Measurements from ENCODE around the gene CD8B2. TPM values are rescaled to one million over a fixed set of nuclear protein-coding genes. Genes with fewer than 3 reads are reported as not detected.
"Not testable (repeated sequence)": the region's sequence is repeated elsewhere in the genome, so short reads cannot be mapped to it uniquely, and the experiment has no call there.

Gene CD8B2
- total RNA-seq, result not detected in 2 replicates

DNA sequence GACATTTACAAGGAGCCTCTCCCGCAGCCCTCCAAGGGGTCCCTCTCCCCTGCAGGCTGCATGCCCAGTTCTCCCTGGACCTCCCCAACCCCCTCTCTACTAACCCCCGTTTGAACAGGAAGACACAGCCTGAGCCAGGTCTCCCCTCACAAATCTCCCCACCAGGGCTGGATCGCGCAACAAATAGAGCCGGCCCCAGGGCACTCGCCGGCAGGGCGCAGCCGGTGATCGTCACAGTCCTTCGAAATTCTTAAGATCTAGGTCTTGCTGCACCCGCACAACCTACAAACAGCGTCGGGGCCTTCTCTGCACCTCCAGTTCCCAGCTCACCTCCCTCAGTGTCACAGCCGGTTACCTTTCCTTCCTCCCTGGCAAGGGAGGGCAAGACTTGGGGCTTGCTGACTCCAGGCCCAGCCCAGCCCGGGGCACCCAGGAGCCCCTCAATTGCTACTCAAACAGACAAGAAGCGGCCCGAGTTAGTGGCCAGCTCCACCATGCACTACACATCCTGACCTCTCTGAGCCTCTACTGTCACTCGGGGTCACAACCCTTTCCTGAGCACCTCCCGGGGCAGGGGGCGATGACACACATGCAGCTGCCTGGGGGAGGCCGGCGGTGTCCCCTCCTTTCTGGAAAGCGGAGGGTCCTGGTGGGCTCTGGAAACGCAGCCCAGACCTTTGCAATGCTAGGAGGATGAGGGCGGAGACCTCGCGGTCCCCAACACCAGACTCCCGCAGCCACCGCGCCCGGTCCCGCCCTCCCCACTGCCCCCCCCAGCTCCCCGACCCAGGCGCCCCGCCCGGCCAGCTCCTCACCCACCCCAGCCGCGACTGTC, at the start of gene CD8B2:
Gene CD8B2, plus strand, starts transcription at position 814 of the 835 bp plus-strand sequence. CDS start 63 bp downstream, outside the sequence.
- DNase-seq (ENCODE audit: low read depth in 2 of 2), result not testable (repeated sequence)

GRCh38 chr2:106461882-106462281, 25.3 kb upstream of the CD8B2 start:
- DNase-seq (ENCODE audit: low read depth in 2 of 2), result not testable (repeated sequence)

DNA sequence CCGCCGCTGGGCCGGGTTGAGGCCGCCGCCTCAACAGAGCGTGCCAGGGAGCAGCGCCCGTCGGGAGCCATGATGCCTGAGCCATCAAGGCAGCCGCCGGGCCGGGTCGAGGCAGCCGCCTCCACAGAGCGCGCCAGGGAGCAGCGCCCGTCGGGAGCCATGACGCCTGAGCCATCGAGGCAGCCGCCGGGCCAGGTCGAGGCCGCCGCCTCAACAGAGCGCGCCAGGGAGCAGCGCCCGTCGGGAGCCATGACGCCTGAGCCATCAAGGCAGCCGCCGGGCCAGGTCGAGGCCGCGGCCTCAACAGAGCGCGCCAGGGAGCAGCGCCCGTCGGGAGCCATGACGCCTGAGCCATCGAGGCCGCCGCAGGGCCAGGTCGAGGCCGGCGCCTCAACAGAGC, 19.6 kb upstream of the CD8B2 start:
- DNase-seq (ENCODE audit: low read depth in 2 of 2), result not testable (repeated sequence)

DNA sequence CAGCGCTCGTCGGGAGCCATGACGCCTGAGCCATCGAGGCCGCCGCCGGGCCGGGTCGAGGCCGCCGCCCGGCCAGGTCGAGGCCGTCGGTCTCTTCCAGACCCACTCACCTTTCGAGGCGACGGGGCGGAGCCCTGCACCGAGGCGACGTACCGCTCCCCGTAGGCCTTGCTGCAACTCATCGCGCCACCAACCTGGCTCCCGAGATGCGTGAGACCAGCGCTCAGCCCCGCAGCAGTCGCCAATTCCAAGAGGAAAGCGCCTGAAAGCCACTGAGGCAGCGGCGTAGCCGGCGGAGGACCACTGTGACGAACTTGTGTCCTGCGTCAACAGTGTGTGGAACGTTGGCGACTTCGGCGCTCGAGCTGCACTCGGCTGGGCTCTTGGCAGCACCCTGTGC, 19.1 kb upstream of the CD8B2 start, which contains the start of gene RGPD3:
Gene RGPD3, minus strand, starts transcription at position 307 of the 400 bp plus-strand sequence. Its CDS starts 125 bp downstream, at position 182.
- not testable (repeated sequence) for DNase-seq (ENCODE audit: low read depth in 2 of 2)

DNA sequence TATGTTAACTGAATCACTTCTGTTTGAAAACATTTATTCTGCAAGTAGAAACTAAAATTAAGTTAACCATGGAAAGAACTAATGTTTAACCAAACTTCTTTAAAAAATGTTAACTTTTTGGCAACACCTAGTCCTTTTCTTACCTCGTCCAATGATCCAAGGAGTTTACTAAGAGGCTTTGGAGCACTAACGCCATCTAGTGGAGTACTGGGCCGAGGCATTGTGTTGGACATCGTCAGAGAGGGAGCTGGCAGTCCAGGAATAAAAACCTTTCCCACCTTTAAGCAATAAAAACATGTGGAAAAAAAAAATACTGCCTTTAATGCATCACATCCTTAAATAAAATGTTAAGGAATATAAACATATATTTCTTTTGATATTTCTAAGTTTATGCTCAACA, 16.5 kb upstream of the CD8B2 start:
- not testable (repeated sequence) for DNase-seq (ENCODE audit: low read depth in 2 of 2)

GRCh38 chr2:106477647-106478046, 9.5 kb upstream of the CD8B2 start:
- DNase-seq (ENCODE audit: low read depth in 2 of 2), result not testable (repeated sequence)

DNA sequence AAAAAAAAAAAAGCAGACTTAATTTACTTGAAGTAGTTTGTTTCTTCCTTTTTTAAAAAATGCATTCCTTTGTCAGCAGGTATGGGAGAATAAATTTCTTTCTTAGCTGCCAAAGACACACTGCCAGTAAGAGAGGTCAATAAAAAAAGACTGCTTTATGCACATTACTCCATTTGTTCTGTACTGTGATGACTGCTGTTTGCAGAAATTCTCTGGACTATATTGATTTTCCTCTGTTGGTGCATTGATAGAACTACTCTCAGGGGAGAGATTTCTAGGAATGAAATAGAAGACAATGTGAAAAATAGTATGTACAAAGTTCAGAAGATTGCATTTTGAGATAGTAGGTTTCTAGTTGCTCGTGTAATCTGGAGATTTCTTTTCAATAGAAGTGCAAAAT, 7.6 kb upstream of the CD8B2 start:
- not testable (repeated sequence) for DNase-seq (ENCODE audit: low read depth in 2 of 2)

- not testable (repeated sequence) for DNase-seq (ENCODE audit: low read depth in 2 of 2)
These were observed 425 bp downstream of the CD8B2 start for GRCh38 chr2:106487386-106488191.

GRCh38 chr2:106489701-106490100, 2.5 kb downstream of the CD8B2 start:
- DNase-seq (ENCODE audit: low read depth in 2 of 2), result not testable (repeated sequence)

DNA sequence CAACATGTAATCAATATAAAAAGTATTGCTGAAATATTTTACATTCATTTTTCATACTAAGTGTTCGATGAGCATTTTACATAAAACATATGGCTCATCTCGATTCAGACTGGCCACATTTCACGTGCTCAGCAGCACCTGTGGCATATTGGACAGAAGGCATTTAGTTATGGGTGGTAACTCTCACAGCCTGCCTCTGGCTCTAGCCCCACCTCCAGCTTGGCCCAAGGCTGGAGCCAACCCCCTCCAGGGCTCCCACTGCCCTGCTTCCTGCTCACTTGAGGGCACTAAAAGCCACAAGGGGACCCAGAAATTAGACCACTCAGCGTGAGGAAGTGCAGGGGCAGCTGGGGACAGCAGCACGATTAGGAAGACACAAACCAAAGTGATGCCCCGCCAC, 5.2 kb downstream of the CD8B2 start:
- DNase-seq (ENCODE audit: low read depth in 2 of 2), result not testable (repeated sequence)

DNA sequence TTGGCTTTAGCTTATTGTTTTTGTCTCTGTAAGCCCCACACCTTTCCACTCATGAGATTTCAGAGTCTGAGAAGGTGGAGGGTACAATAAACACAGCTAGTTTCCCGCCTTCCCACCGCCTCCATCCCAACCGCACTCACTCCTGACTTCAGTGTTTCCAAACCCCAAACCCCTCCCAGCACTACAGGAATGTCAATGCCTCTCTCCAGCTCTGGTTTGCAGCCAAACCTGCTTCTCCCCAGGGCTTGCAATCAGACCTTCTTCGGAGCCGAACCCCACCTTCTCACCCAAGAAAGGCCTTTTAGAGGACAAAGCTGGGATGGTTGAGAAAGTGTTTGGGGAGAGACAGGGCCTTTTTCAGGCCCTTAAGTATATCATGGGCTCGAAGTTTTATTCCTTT, 5.7 kb downstream of the CD8B2 start:
- not testable (repeated sequence) for DNase-seq (ENCODE audit: low read depth in 2 of 2)

- not testable (repeated sequence) for DNase-seq (ENCODE audit: low read depth in 2 of 2)
These were observed 11.4 kb downstream of the CD8B2 start for GRCh38 chr2:106498549-106498948.

DNA sequence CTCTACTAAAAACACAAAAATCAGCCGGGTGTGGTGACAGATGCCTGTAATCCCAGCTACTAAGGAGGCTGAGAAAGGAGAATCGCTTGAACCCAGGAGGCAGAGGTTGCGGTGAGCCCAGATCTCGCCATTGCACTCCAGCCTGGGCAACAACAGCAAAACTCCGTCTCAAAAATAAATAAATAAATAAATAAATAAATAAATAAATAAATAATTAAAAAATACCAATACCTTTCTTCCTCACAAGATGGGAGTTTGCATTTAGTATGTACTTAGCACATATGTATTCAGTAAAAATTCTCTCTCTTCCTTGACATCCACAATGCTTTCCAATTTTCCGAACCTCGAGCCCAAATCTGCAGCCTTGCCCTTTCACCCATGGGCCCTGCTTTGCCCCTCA, 13.2 kb downstream of the CD8B2 start:
- not testable (repeated sequence) for DNase-seq (ENCODE audit: low read depth in 2 of 2)

DNA sequence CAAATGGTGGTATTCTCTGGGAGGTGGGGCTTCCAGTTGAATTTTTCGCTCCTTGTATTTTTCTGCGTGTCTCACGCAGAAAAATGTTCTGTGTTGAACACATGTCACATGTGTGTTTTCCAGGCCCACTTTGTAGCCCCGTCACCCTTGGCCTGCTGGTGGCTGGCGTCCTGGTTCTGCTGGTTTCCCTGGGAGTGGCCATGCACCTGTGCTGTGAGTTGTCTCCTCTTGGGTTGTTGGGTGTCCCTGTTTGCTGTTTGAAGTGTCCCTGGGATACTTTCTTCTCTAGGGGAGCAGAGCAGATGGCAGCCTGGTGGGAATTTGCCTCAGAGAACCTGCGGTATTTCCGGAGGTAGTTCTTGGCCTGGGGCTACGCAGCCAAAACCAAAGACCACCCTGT, 15.2 kb downstream of the CD8B2 start:
- DNase-seq (ENCODE audit: low read depth in 2 of 2), result not testable (repeated sequence)

DNA sequence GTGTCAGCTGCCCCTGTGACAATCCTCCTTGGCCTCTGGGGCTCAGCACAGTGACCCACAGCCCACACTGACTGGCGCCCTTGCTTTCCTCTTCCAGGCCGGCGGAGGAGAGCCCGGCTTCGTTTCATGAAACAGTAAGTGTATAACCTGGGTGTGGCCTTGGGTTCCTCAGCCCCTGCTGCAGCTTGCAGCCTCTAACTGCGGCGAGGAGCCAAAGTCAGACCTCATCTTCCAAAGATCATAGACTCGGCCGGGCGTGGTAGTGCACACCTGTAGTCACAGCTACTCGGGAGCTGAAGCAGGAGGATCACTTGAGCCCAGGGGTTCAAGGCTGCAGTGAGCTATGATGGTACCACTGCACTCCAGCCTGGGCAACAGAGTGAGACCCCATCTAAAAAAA, 17.0 kb downstream of the CD8B2 start:
- not testable (repeated sequence) for DNase-seq (ENCODE audit: low read depth in 2 of 2)

- not testable (repeated sequence) for DNase-seq (ENCODE audit: low read depth in 2 of 2)
These were observed 17.6 kb downstream of the CD8B2 start for GRCh38 chr2:106504787-106505186.

DNA sequence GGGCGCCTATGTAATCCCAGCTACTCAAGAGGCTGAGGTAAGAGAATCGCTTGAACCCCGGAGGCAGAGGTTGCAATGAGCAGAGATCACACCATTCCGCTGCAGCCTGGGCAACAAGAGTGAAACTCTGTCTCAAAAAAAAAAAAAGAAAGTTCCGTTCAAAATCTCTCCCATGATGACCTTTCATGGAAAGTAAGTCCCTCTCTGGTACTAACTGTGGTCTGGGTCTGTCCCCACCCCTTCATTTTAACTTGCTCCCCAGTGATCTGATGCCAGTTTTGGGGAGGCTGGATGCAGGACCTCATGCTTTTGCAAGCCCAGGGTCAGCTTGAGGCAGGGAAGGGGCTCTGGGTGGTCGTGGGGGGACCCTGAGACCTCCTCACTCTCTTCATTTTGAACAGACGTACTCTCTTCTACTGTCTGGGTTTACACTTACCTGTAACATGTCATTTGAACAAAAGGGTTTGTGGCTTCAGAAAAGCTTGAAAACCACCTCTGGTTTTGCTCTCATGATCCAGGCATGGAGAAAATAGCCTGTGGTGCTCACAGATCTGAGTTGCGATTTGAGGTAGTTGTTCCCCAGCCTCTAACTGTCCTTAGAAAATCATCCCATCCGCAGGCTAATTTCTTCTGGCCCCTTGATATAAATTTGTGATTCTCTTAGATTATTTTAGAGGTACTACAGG, 19.0 kb downstream of the CD8B2 start:
- DNase-seq (ENCODE audit: low read depth in 2 of 2), result not testable (repeated sequence)

DNA sequence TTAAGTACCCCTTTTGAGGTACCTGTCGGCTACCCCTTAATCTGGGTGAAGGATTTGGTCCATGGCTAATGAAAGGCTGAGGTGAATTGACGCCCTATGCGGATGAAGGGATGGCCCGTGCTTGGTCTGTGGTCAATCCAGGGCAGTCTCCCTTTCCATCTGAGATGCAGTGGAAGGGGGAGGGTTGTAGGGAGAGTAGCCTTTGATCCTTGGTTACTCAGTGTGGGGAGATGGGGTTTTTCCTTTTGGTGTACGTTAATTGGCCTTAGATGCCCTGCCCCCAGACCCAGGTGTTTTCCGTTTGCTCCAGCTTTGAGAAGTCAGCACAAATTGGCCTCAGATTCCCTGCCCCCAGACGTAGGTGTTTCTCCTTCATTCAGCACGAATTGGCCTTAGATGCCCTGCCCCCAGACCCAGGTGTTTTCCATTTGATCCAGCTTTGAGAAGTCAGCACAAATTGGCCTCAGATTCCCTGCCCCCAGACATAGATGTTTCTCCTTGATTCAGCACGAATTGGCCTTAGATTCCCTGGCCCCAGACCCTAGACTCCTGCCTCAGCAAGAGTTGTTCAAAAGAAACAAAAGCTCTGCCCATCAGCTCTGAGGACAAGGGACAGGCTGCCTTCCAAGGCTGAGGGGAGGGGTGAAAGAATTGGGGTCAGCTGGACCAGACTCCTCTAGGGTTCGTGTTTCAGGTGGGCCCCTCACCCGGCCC, 21.7 kb downstream of the CD8B2 start:
- not testable (repeated sequence) for DNase-seq (ENCODE audit: low read depth in 2 of 2)

DNA sequence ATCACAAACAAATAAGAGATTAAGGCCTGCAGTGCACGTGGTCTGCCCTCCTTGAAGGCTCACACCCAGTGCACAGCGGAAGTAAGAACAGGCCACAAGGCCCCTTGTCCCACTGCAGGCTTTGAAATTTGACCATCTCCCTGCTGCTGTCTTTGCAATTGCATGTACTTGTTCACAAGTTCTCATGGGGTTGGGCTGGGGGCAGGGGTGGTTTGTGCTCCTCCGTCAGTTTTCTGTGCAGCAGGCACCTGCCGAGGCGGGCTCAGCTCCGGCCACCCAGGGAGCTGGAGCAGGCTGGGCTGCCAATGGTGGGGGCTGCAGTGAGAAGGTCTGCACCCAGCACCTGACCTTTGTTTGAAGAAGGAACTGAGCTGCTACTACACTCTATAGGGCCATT, 22.2 kb downstream of the CD8B2 start:
- DNase-seq (ENCODE audit: low read depth in 2 of 2), result not testable (repeated sequence)

GRCh38 chr2:106510791-106511190, 23.6 kb downstream of the CD8B2 start:
- DNase-seq (ENCODE audit: low read depth in 2 of 2), result not testable (repeated sequence)

GRCh38 chr2:106511476-106511901, 24.3 kb downstream of the CD8B2 start:
- not testable (repeated sequence) for DNase-seq (ENCODE audit: low read depth in 2 of 2)
